ENCODE measurements around the gene PSMB7.

DNA sequence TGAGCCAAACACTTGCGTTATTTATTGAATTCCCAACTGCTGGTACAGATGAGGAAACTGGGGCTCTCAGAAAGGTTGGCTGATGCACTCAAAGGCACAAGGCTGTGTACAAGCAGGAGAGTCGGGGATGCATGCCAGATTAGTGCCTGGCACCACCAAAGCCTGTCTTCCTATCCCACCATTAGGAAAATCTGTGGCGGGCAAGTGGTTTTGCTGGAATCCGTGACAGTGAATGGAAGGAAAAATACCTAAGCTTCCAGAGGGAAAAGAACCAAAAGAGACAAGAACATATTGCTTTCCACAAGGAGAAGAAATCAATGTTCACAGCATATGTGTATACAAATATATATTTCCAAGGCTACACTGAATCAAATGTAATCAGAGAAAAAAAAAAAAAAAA is 51.1 kb downstream of the PSMB7 start:
- TF ChIP-seq, protein P1, sequence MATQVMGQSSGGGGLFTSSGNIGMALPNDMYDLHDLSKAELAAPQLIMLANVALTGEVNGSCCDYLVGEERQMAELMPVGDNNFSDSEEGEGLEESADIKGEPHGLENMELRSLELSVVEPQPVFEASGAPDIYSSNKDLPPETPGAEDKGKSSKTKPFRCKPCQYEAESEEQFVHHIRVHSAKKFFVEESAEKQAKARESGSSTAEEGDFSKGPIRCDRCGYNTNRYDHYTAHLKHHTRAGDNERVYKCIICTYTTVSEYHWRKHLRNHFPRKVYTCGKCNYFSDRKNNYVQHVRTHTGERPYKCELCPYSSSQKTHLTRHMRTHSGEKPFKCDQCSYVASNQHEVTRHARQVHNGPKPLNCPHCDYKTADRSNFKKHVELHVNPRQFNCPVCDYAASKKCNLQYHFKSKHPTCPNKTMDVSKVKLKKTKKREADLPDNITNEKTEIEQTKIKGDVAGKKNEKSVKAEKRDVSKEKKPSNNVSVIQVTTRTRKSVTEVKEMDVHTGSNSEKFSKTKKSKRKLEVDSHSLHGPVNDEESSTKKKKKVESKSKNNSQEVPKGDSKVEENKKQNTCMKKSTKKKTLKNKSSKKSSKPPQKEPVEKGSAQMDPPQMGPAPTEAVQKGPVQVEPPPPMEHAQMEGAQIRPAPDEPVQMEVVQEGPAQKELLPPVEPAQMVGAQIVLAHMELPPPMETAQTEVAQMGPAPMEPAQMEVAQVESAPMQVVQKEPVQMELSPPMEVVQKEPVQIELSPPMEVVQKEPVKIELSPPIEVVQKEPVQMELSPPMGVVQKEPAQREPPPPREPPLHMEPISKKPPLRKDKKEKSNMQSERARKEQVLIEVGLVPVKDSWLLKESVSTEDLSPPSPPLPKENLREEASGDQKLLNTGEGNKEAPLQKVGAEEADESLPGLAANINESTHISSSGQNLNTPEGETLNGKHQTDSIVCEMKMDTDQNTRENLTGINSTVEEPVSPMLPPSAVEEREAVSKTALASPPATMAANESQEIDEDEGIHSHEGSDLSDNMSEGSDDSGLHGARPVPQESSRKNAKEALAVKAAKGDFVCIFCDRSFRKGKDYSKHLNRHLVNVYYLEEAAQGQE (IDR thresholded peaks at IDR 0.05; ENCODE audit: low read depth) = no peak
- TF ChIP-seq TAF1 (IDR thresholded peaks at IDR 0.05; ENCODE audit: low read depth) = no peak
- no peak for TF ChIP-seq EGR1 (IDR thresholded peaks at IDR 0.05)
- TF ChIP-seq, protein P2, sequence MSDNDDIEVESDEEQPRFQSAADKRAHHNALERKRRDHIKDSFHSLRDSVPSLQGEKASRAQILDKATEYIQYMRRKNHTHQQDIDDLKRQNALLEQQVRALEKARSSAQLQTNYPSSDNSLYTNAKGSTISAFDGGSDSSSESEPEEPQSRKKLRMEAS (IDR thresholded peaks at IDR 0.05) = no peak
